ENCODE data around the gene MTAP.

DNA sequence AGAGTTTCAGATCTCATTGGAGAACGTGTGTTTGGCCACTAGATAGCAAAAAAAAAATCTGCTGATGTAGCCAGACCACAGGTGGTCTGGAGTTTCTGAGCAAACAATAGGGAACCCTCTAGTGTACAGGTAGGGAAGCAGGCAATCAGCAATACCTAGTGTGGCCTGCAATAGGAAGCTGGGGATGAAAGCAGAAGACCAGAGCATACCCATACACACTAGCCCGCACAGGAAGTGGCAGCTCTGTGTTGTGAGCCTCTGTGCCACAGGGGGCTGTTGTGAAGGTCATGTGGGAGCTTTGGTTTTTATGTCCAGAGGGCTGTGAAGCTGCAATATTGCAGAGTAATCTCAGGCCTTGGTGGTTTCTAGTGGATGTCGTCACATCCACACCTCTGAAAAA, 81.2 kb downstream of the MTAP start:
- TF ChIP-seq, protein P1, sequence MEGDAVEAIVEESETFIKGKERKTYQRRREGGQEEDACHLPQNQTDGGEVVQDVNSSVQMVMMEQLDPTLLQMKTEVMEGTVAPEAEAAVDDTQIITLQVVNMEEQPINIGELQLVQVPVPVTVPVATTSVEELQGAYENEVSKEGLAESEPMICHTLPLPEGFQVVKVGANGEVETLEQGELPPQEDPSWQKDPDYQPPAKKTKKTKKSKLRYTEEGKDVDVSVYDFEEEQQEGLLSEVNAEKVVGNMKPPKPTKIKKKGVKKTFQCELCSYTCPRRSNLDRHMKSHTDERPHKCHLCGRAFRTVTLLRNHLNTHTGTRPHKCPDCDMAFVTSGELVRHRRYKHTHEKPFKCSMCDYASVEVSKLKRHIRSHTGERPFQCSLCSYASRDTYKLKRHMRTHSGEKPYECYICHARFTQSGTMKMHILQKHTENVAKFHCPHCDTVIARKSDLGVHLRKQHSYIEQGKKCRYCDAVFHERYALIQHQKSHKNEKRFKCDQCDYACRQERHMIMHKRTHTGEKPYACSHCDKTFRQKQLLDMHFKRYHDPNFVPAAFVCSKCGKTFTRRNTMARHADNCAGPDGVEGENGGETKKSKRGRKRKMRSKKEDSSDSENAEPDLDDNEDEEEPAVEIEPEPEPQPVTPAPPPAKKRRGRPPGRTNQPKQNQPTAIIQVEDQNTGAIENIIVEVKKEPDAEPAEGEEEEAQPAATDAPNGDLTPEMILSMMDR (IDR thresholded peaks at IDR 0.05), result no peak
- TF ChIP-seq POLR2A (IDR thresholded peaks at IDR 0.05), result no peak
